GM12873 (cell line): ENCODE measurements around the gene HOXA2.

Experiments used
- TF ChIP-seq, protein P1 (sequence below): IDR thresholded peaks from 2 replicates; pipeline ENCODE4 v1.5.1; 2012; ENCODE audit warnings: low read depth, mild to moderate bottlenecking, moderate library complexity, low read length, control low read depth; ENCODE audit not compliant: insufficient read depth; ENCODE audit errors: missing control alignments

The HOXA2 gene

DNA sequence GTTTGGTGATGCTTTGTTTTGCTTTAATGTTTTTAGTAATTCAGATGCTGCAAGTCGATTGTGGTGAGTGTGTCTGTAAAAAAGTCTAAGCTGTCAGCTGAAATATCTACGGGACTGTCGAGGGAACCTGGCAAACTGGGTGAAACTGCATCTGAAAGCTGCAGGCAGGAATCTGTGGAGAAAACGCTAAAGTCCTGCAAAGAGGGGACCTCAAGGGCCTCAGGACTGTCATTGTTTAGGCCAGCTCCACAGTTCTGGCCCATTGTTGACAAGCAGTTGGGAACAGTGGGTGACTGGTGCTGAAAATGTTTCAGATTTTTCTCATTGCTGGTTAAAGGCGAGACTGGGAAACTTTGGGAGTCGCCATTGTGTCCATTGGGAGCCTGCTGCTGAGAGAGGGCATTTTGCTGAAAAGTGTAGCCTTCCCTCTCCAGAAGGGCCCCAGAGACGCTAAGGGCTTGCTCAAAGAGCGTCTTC is 1.8 kb downstream of the HOXA2 start:
- TF ChIP-seq, protein P1, sequence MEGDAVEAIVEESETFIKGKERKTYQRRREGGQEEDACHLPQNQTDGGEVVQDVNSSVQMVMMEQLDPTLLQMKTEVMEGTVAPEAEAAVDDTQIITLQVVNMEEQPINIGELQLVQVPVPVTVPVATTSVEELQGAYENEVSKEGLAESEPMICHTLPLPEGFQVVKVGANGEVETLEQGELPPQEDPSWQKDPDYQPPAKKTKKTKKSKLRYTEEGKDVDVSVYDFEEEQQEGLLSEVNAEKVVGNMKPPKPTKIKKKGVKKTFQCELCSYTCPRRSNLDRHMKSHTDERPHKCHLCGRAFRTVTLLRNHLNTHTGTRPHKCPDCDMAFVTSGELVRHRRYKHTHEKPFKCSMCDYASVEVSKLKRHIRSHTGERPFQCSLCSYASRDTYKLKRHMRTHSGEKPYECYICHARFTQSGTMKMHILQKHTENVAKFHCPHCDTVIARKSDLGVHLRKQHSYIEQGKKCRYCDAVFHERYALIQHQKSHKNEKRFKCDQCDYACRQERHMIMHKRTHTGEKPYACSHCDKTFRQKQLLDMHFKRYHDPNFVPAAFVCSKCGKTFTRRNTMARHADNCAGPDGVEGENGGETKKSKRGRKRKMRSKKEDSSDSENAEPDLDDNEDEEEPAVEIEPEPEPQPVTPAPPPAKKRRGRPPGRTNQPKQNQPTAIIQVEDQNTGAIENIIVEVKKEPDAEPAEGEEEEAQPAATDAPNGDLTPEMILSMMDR = no peak

DNA sequence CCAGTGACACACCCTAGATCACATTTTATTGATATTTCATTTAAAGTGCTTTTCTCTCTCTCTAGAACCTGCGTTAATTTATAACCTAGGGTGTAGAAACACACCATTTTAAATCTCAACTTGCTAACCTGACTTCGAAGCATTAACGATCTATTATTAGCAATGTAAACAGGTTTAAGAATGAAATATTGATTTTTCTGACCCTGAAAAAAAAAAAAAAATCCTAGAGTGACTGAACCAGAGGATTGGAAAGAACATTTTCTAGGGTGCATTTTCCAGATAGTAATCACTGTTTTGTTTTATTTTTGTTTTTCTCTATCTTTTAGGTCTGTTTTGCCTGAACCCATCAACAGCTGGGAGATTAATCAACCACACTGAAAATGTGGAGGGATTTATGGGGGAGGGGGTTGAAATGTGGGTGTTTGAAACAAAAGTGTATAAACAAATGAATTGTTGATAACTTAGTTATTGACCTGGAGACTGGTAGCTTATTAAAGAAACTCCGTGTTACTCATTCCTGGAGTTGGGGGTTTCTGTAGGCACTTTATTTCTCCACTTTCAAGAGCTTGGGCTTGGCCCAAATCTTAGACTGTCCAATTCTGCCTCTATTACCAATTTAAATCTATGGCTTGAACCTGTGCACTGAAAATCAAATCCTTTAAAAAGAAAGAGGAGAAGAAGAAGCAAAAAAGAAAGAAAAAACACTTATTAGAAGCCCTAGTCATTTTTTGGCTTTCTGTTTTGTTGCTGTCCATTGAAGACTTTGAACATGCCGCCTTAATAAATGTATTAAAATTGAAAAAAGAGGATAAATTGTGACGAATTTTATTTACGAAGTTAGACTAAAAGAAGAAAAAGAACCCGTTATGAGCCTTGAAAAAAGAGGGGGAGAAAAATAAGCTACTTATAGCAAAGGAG is 2.8 kb downstream of the HOXA2 start:
- TF ChIP-seq, protein P1 = no peak

DNA sequence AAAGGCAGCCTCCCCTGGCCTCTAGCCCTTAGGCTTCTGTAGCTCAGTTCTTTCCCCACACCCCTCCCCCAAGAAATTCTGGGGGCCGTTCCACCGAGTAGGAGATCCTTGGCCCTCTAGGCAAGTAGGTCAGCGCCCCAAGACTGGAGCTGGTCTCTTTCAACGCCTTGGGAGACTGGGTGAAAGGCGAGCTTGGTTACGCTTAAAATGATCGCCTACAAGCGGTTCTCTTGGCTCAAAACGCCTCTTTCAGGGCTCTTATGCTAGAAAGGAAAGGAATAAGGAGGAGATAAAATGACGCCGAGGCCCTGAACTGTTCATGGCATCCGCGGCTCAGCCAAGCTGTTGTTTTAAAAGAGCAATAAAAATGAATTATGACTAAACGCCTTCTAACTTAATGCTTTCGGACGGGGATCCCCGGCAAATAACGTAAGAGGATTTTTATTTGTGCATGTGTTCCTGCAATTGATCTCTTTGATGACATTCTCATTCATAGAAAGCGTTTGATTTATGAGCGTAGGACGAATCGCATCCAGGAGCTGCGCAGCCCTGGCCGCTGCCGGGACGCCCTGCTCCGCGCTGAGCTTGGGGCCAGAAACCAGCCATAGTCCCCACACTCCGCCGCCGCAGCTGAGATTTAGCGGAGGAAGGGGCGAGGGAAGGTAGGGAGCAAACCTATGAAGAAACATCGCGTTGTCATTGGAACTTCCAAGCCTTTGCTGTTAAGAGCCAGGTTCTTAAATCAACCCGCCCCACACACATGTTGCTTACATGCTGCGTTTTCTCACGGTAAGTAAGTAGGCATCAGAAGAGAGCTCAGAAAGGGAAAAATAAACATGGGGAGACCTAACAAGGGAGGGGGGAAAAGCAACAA is 3.7 kb downstream of the HOXA2 start:
- TF ChIP-seq, protein P1 = no peak

DNA sequence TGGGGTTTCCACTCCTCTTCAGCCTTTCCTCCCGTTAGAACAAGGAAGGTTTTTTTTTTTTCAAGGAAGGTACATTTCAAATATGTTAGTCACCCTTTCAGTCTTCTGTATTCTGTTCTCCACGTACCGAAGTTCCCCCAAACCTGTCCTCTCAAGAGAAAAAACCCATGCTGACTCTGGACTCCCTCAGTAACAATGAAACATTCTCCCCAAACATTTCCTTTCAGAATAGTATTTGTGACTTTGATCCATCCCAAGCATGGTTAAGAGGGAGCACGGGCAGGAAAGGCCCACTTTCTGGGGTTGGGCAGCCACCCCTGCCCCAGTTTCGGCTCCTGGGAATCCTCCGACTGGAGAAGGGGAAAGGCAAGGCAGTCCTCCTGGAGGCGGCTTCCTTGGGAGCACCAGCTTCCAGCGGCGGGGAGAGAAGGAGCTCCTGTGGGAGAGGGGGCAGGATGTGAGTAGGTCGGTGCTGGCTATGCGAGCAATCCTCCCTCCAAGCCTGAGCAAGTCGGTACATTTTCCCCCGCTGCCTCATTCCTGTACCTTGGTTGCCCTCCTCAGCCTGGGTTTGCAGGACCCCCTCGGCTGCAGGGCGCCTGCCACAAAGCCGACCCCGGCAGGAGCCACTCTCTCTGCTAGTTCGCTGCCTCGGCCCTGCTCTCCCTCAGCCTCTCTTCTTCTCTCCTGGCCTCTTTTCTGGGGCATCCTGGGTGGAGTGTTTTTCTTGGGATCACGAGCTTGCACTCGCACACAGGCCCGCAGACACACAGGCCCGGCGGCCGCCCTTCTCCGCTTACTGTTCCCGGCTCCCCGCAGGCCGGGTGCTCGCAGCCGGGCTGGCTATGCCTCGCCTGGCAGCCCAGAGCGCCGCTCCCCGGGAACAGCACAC is 4.6 kb downstream of the HOXA2 start:
- TF ChIP-seq, protein P1 = no peak

DNA sequence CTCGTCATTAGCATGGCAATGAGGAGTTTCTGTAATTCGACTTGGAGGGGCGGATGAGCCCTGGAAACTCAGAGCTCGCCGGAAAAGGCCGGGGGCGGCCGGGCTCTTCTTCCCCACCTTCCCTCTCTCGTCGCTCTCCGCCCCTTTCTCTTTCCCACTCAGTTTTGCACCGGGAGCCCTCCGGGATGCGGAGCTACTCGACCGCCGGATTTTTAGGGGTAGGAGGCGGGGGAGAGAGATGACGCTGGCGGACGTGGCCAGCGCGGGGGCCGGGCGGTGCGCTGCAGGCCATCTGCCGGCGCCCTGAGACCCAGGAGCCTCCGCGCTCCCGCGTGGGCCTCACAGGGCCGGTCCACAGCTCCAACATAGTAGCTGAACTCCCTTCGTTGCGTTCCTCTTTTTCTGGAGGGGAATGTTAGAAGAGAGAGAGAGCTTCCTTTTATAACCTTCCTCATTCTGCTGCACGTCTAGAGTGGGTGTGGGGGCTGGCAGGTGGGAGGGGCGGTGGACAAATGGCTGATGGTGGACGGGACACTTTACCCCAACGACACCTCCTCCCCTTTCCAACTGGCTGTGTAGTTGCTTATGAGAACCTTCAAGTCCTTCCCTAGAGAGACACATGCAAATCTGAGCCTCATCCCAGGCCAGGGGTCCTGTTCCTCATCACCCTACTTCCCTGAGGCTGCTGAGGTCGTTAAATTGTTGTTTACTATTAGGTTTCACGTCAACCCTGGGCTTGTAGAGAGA is 5.5 kb downstream of the HOXA2 start:
- TF ChIP-seq, protein P1 = no peak

DNA sequence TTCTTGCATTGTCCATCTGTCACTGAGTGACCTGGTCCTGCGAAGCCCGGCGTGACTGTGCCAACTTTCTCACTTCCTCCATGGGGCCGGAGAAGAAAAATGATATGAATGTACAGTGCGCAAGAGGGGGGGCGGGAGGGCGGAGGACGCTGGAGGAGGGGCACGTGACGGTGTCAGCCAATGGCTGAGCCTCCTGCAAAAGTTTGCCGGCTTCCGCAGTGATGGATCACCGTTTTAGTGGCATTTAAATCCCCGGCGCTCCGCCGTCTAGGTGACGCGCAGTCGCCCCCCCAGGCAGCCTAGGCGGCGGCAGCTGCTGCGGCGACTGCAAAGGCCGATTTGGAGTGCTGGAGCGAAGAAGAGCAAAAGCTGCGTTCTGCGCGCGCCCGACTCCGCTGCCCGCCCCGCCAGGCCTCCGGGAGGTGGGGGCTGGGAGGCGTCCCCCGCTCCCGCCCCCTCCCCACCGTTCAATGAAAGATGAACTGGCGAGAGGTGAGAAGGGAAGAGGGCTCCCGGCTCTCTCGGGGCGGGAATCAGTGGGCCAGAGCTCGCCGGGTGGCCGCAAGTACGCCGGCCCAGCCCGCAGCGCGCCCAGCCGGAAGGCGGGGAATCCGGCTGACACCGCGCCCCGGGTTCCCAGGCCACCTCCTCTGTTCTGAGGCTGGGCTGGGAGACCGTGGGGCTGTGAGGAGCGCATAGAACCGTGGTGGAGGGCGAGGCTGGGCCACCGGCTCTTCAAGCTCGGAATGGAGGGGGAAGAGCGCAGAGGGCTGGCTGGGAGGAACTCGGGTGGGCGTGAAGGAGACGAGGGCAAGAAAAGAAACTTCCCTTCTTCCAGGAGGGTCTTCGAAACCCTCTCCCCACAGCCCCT is 6.4 kb downstream of the HOXA2 start, which contains the start of gene HOXA1:
Gene HOXA1, minus strand, starts transcription at position 104 of the 871 bp plus-strand sequence. Its CDS starts 88 bp downstream, at position 16.
- TF ChIP-seq, protein P1 = no peak
